GM12878 (cell line): Measurements from ENCODE around the gene TIMD4. TPM values are rescaled to one million over a fixed set of nuclear protein-coding genes. Genes with fewer than 3 reads are reported as not detected.

Experiments used
- ATAC-seq: fragments of 200-7000 bp; cut with Tn5 transposase; 3 replicates; pipeline ENCODE4 v1.9.1; 2020; ENCODE audit warnings: mild to moderate bottlenecking, moderate library complexity
- BruUV-seq: library from RNA; stranded (reverse); fragments of 400-500 nt; replicated peaks from 2 replicates; lab custom pipeline; 2021; lab: Mats Ljungman, UMichigan
- CTCF ChIA-PET: fragments of 300-600 bp; sonication (Branson Sonifier 250); formaldehyde crosslinking; extraction: SDS; loops from one replicate; lab custom pipeline; 2021; ENCODE audit warnings: inconsistent platforms; lab: Yijun Ruan, JAX
- POLR2A ChIA-PET: fragments of 350-600 bp; formaldehyde crosslinking; extraction: SDS; loops from one replicate; lab custom pipeline; 2021; ENCODE audit warnings: inconsistent platforms; lab: Charles Lee
- RAD21 ChIA-PET: fragments of 300-600 bp; sonication (Branson Sonifier 250); formaldehyde crosslinking; loops from one replicate; lab custom pipeline; 2023; ENCODE audit warnings: antibody characterized with exemption; ENCODE audit not compliant: unreplicated experiment; lab: Charles Lee
- SMC1A ChIA-PET: fragments of 300-600 bp; sonication (Branson Sonifier 250); formaldehyde crosslinking; loops from one replicate; lab custom pipeline; 2023; ENCODE audit not compliant: unreplicated experiment, uncharacterized antibody; lab: Charles Lee
- DNase-seq: peaks from one replicate; pipeline ENCODE4 v3.0.0-alpha.2; 2011; ENCODE audit warnings: low read depth, low spot score
- FAIRE-seq: peaks from 3 replicates; lab custom pipeline; 2011; peaks lifted over from hg19 to GRCh38; lab: Jason Lieb, UNC
- H2AFZ ChIP-seq: 2 replicates; pipeline ENCODE4 v1.6.0; 2011; ENCODE audit warnings: low read depth, low read length, control low read depth; ENCODE audit not compliant: control insufficient read depth
- H3K27ac ChIP-seq: 2 replicates; pipeline ENCODE4 v1.5.1; 2011; ENCODE audit warnings: control low read depth; ENCODE audit not compliant: control insufficient read depth, insufficient read depth
- H3K27me3 ChIP-seq, 2 experiments: replicated peaks in 1 of 2; 2 replicates each; pipeline versions ENCODE4 v1.6.0 to v1.6.1; 2011; ENCODE audit warnings: low read length in 1 of 2; ENCODE audit not compliant: control insufficient read depth in 2 of 2, insufficient read depth in 2 of 2
- H3K36me3 ChIP-seq, 2 experiments: 2 replicates each; pipeline ENCODE4 v1.5.1; 2011; ENCODE audit warnings: low read length in 1 of 2; ENCODE audit not compliant: control insufficient read depth in 2 of 2, insufficient read depth in 2 of 2
- H3K4me1 ChIP-seq: 2 replicates; pipeline ENCODE4 v1.6.1; 2011; ENCODE audit warnings: mild to moderate bottlenecking, low read length, moderate library complexity, mixed read lengths; ENCODE audit not compliant: control insufficient read depth, insufficient read depth
- H3K4me2 ChIP-seq: 2 replicates; pipeline ENCODE4 v1.6.0; 2011; ENCODE audit warnings: control low read depth; ENCODE audit not compliant: control insufficient read depth, insufficient read depth
- H3K4me3 ChIP-seq: fragments of 200-600 bp; sonication (generic); 2 replicates; pipeline ENCODE4 v1.5.1; 2016
- H3K79me2 ChIP-seq: 2 replicates; pipeline ENCODE4 v1.6.0; 2011; ENCODE audit warnings: low read length; ENCODE audit not compliant: control insufficient read depth, insufficient read depth
- H3K9ac ChIP-seq: 2 replicates; pipeline ENCODE4 v1.8.0; 2011; ENCODE audit warnings: low read length, control low read depth, mixed read lengths; ENCODE audit not compliant: control insufficient read depth, insufficient read depth
- H3K9me3 ChIP-seq: replicated peaks from 3 replicates; pipeline ENCODE4 v1.5.1; 2011; ENCODE audit warnings: mild to moderate bottlenecking, low read length; ENCODE audit not compliant: control insufficient read depth, insufficient read depth
- H4K20me1 ChIP-seq: 2 replicates; pipeline ENCODE4 v1.6.0; 2011; ENCODE audit not compliant: control insufficient read depth, insufficient read depth
- ETV6 ChIP-seq, 2 experiments: fragments of 450-650 bp in 1 of 2; IDR thresholded peaks in 1 of 2; conservative IDR thresholded peaks in 1 of 2; 2 replicates each; pipeline ENCODE4 v1.6.1; 2014; ENCODE audit warnings: antibody characterized with exemption in 1 of 2, borderline replicate concordance in 1 of 2, low read depth in 1 of 2, mild to moderate bottlenecking in 1 of 2, moderate library complexity in 1 of 2
- GABPA ChIP-seq: IDR thresholded peaks from 2 replicates; pipeline ENCODE4 v1.6.1; 2014; ENCODE audit warnings: antibody characterized with exemption, low read depth, mild to moderate bottlenecking, inconsistent platforms
- MYC ChIP-seq: IDR thresholded peaks from 2 replicates; pipeline ENCODE4 v1.6.1; 2011; ENCODE audit warnings: mild to moderate bottlenecking, low read length, moderate library complexity, inconsistent platforms; ENCODE audit not compliant: insufficient read depth, insufficient replicate concordance, insufficient read length, severe bottlenecking
- POLR2A ChIP-seq: IDR thresholded peaks from 2 replicates; pipeline ENCODE4 v1.6.1; 2011; ENCODE audit warnings: low read depth, mild to moderate bottlenecking, low read length
- RAD21 ChIP-seq: IDR thresholded peaks from 2 replicates; pipeline ENCODE4 v1.6.1; 2011; ENCODE audit warnings: mild to moderate bottlenecking, low read depth, low read length, moderate library complexity; ENCODE audit not compliant: insufficient read depth
- RB1 ChIP-seq: fragments of 450-650 bp; formaldehyde crosslinking; IDR thresholded peaks from 2 replicates; pipeline ENCODE4 v1.6.1; 2017; ENCODE audit warnings: mild to moderate bottlenecking, borderline replicate concordance
- RFX5 ChIP-seq: IDR thresholded peaks from 2 replicates; pipeline ENCODE4 v1.6.1; 2011; ENCODE audit warnings: low read depth, low read length, improper control_type of control experiment
- SMAD5 ChIP-seq: IDR thresholded peaks from 2 replicates; pipeline ENCODE4 v1.6.1; 2016; ENCODE audit warnings: antibody characterized with exemption, low read depth
- SP1 ChIP-seq: IDR thresholded peaks from one replicate; pipeline ENCODE4 v1.6.1; 2011; ENCODE audit warnings: low read depth, low read length
- STAT1 ChIP-seq: fragments of 450-650 bp; conservative IDR thresholded peaks from 2 replicates; pipeline ENCODE4 v1.6.1; 2014; ENCODE audit warnings: antibody characterized with exemption, mild to moderate bottlenecking
- TARDBP ChIP-seq: IDR thresholded peaks from 2 replicates; pipeline ENCODE4 v1.6.1; 2016; ENCODE audit warnings: borderline replicate concordance
- WGBS: methylation state at CpG from one replicate; pipeline ENCODE4 v1.1.6; 2016; ENCODE audit warnings: low lambda C conversion rate; ENCODE audit not compliant: insufficient replicate concordance, insufficient coverage; ENCODE audit errors: missing lambda C conversion rate; 5-methylcytosine and 5-hydroxymethylcytosine counted together
- in situ Hi-C: fragments of 300-500 bp; cut with MboI; formaldehyde crosslinking; loops from 9 replicates; pipeline ENCODE4 v1.14.3; 2018; ENCODE audit warnings: mixed read lengths
- intact Hi-C: fragments of 100-400 bp; cut with micrococcal nuclease; formaldehyde crosslinking; loops from one replicate; pipeline ENCODE4 v1.14.2; 2022; ENCODE audit not compliant: unreplicated experiment
- polyA plus RNA-seq, 11 experiments: library from polyadenylated mRNA; depleted of rRNA in 4 of 11; unstranded in 6 of 11; stranded (reverse) in 5 of 11; fragments of >200 nt; fragmentation: Nextera tagmentation in 4 of 11; fragmentation: Illumina TruSeq in 1 of 11; extraction: Ambion mirVana in 4 of 11; extraction: Trizol in 1 of 11; gene quantifications; 1 replicate in 1 of 11; 2 replicates in 10 of 11; pipeline versions ENCODE4 v1.2.1 to v1.2.3, GENCODE V29; 2011 to 2016; ENCODE audit warnings: inconsistent platforms in 2 of 11, missing spikeins in 2 of 11, low read depth in 1 of 11
- total RNA-seq, 4 experiments: library from RNA; depleted of rRNA in 3 of 4; stranded (reverse); fragments of >200 nt in 3 of 4; fragmentation: Illumina TruSeq in 1 of 4; extraction: Trizol in 1 of 4; gene quantifications; 2 replicates each; pipeline versions ENCODE4 v1.2.1 to v1.2.3, GENCODE V29; 2013 to 2021
- TF ChIP-seq, protein P1 (sequence below): fragments of 450-650 bp; IDR thresholded peaks from 2 replicates; pipeline ENCODE4 v1.6.1; 2016; ENCODE audit warnings: mild to moderate bottlenecking, moderate library complexity, borderline replicate concordance
- TF ChIP-seq, protein P2 (sequence below): IDR thresholded peaks from 2 replicates; pipeline ENCODE4 v1.6.1; 2012; ENCODE audit warnings: low read depth, low read length, improper control_type of control experiment
- TF ChIP-seq, protein P3 (sequence below): fragments of 450-650 bp; IDR thresholded peaks from 2 replicates; pipeline ENCODE4 v1.6.1; 2017; ENCODE audit warnings: antibody characterized with exemption, mild to moderate bottlenecking, moderate library complexity

Gene TIMD4
- total and polyA plus RNA-seq, 10 of the 15 experiments (the other 5 are each of a cell fraction or from before 2014, with no cell fraction given), result 1.3 to 15.4 (median 5.3) TPM

DNA sequence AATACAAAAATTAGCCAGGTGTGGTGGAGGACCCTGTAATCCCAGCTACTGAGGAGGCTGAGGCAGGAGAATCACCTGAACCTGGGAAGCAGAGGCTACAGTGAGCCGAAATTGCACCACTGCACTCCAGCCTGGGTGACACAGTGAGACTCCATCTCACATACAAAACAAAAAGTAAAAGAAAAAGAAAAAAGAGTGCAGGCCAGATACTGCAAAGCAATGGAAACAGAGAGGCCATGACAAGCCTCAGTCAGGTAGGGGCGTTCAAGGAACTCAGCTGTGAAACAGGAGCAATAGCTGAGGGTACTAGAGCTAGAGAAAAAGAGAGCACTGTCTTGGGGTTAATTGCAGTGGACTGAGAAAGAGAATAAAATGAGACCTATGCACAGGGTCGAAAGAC is 56.2 kb downstream of the TIMD4 start:
- FAIRE-seq, result no peak
- Histone ChIP-seq H3K9ac (no peak overlapping the region), H3K4me3 (no peak overlapping the region), H3K4me2 (no peak overlapping the region), H2AFZ (no peak overlapping the region; the same call in 1 of the 2 replicates), H3K4me1 (no peaks in the 10 kb centered on the region), H3K79me2 (no peaks in the 10 kb centered on the region), H3K9me3 (no peaks in the 10 kb centered on the region), H4K20me1 (no peaks in the 10 kb centered on the region), H3K36me3 (no peaks in the 10 kb centered on the region), H3K27me3 (no peaks in the 10 kb centered on the region), H3K27ac (no peak overlapping the region)
- WGBS, result 51% methylated on average over 3 of the region's 3 CpGs
- SMC1A ChIA-PET, result interaction anchor here (0.6 to 2.3 kb wide), 3 partner anchors 13 to 18 kb away, joined by 3 to 8 read pairs (median 3); no protein-coding TSS in a partner anchor
- ATAC-seq, result no peak
- BruUV-seq, result no TSS peak
- intact Hi-C loops, result no loop called here
- RAD21 ChIA-PET, result no interaction called here
- CTCF ChIA-PET, result interaction anchor here (0.5 kb wide), 1 partner anchor 9 kb away, joined by 3 read pairs; no protein-coding TSS in a partner anchor
- no peak for DNase-seq
- TF ChIP-seq RAD21 (no peak), SMAD5 (no peak), STAT1 (no peak), RB1 (no peak), MYC (no peak), GABPA (no peak), ETV6 (conservative IDR thresholded peaks at IDR 0.05 in 1 of 2, IDR thresholded peaks at IDR 0.05 in 1 of 2; ENCODE audit: borderline replicate concordance in 1 of 2, low read depth in 1 of 2) (no peak), POLR2A (no peak), TARDBP (no peak), RFX5 (no peak), SP1 (no peak)
- TF ChIP-seq, protein P1, sequence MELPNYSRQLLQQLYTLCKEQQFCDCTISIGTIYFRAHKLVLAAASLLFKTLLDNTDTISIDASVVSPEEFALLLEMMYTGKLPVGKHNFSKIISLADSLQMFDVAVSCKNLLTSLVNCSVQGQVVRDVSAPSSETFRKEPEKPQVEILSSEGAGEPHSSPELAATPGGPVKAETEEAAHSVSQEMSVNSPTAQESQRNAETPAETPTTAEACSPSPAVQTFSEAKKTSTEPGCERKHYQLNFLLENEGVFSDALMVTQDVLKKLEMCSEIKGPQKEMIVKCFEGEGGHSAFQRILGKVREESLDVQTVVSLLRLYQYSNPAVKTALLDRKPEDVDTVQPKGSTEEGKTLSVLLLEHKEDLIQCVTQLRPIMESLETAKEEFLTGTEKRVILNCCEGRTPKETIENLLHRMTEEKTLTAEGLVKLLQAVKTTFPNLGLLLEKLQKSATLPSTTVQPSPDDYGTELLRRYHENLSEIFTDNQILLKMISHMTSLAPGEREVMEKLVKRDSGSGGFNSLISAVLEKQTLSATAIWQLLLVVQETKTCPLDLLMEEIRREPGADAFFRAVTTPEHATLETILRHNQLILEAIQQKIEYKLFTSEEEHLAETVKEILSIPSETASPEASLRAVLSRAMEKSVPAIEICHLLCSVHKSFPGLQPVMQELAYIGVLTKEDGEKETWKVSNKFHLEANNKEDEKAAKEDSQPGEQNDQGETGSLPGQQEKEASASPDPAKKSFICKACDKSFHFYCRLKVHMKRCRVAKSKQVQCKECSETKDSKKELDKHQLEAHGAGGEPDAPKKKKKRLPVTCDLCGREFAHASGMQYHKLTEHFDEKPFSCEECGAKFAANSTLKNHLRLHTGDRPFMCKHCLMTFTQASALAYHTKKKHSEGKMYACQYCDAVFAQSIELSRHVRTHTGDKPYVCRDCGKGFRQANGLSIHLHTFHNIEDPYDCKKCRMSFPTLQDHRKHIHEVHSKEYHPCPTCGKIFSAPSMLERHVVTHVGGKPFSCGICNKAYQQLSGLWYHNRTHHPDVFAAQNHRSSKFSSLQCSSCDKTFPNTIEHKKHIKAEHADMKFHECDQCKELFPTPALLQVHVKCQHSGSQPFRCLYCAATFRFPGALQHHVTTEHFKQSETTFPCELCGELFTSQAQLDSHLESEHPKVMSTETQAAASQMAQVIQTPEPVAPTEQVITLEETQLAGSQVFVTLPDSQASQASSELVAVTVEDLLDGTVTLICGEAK, result no peak
- TF ChIP-seq, protein P2, sequence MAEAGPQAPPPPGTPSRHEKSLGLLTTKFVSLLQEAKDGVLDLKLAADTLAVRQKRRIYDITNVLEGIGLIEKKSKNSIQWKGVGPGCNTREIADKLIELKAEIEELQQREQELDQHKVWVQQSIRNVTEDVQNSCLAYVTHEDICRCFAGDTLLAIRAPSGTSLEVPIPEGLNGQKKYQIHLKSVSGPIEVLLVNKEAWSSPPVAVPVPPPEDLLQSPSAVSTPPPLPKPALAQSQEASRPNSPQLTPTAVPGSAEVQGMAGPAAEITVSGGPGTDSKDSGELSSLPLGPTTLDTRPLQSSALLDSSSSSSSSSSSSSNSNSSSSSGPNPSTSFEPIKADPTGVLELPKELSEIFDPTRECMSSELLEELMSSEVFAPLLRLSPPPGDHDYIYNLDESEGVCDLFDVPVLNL, result no peak
- TF ChIP-seq, protein P3, sequence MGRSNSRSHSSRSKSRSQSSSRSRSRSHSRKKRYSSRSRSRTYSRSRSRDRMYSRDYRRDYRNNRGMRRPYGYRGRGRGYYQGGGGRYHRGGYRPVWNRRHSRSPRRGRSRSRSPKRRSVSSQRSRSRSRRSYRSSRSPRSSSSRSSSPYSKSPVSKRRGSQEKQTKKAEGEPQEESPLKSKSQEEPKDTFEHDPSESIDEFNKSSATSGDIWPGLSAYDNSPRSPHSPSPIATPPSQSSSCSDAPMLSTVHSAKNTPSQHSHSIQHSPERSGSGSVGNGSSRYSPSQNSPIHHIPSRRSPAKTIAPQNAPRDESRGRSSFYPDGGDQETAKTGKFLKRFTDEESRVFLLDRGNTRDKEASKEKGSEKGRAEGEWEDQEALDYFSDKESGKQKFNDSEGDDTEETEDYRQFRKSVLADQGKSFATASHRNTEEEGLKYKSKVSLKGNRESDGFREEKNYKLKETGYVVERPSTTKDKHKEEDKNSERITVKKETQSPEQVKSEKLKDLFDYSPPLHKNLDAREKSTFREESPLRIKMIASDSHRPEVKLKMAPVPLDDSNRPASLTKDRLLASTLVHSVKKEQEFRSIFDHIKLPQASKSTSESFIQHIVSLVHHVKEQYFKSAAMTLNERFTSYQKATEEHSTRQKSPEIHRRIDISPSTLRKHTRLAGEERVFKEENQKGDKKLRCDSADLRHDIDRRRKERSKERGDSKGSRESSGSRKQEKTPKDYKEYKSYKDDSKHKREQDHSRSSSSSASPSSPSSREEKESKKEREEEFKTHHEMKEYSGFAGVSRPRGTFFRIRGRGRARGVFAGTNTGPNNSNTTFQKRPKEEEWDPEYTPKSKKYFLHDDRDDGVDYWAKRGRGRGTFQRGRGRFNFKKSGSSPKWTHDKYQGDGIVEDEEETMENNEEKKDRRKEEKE, result no peak
- TF ChIP-seq, all 136 proteins: peak for 0
- in situ Hi-C loops, result no loop called here
- POLR2A ChIA-PET, result no interaction called here
